ENCODE measurements around the gene ASIC3. TPM values are rescaled to one million over a fixed set of nuclear protein-coding genes. Genes with fewer than 3 reads are reported as not detected.

The ASIC3 gene
- total RNA-seq, 2 donors from 2014 or later: 1.7 to 11.0 TPM

GRCh38 chr7:151085691-151086620 lies 37.6 kb downstream of the ASIC3 start, which contains the start of gene AGAP3:
TSS of gene AGAP3 (plus strand) at chr7:151086475. CDS start at chr7:151086742, 267 bp downstream.
- peak; percentile 87 for DNase-seq (ENCODE audit: low spot score)
- Histone ChIP-seq H3K27ac (peak within 1 kb of the TSS; percentile 83 to 90), H3K27me3 (replicated peaks; ENCODE audit: insufficient read depth) (no peaks in the 10 kb centered on the region), H3K36me3 (no peaks in the 10 kb centered on the region), H3K4me3 (peak within 1 kb of the TSS; percentile 61 to 80), H3K9me3 (no peaks in the 10 kb centered on the region), H3K4me1 (replicated peaks) (peaks cover 35% of the 10 kb centered on the region)
- intact Hi-C loops (cut with DNase I): loop anchor here (10.0 kb wide), 1 partner anchor 121 kb away; no protein-coding TSS in a partner anchor
- 2% methylated on average over 32 of the region's 84 CpGs for WGBS
- TF ChIP-seq POLR2A (IDR thresholded peaks at IDR 0.05) (peak; percentile 76), POLR2AphosphoS5 (IDR thresholded peaks at IDR 0.05) (peak; percentile 54)
- TF ChIP-seq, protein P1, sequence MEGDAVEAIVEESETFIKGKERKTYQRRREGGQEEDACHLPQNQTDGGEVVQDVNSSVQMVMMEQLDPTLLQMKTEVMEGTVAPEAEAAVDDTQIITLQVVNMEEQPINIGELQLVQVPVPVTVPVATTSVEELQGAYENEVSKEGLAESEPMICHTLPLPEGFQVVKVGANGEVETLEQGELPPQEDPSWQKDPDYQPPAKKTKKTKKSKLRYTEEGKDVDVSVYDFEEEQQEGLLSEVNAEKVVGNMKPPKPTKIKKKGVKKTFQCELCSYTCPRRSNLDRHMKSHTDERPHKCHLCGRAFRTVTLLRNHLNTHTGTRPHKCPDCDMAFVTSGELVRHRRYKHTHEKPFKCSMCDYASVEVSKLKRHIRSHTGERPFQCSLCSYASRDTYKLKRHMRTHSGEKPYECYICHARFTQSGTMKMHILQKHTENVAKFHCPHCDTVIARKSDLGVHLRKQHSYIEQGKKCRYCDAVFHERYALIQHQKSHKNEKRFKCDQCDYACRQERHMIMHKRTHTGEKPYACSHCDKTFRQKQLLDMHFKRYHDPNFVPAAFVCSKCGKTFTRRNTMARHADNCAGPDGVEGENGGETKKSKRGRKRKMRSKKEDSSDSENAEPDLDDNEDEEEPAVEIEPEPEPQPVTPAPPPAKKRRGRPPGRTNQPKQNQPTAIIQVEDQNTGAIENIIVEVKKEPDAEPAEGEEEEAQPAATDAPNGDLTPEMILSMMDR (IDR thresholded peaks at IDR 0.05): no peak

- DNase-seq (ENCODE audit: low spot score): no peak
Measured at GRCh38 chr7:151086802-151087244, 38.5 kb downstream of the ASIC3 start.

DNA sequence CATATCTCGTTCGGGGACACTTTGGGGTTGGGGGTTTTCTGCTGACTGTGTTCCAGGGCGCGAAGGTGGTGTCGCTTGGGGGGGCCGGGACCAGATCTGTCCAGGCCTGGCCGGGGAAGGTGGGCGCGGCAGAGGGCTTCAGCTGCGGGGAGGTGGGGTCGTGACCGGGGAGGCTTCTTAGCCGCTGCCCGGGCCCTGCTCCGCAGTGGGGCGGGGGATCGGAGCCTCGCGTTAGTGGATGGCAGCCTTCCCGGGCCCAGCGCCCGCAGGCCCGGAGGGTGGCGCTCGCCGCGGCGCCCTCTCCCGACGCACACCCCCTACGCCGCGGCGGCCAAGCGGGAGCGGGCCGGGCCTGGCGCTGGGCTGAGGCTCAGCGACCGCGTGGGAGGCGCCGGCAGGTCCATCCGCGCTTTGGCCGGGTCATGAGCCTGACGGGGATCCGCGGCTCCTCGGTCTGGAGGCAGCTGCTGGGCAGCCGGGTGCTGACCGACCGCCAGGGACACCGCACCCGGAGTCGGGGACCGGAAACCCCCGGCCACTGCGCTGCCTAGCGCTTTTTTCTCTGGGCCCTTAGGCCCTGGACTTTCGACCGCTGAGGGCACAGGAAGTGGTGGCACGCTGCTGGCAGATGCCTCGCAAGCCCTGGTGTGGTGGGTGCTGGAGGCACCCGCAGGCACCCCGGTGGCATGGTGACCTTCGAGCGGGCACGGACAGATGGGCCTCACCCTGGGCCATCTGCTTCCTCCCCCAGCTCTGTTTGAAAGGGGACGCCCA lies 39.1 kb downstream of the ASIC3 start:
- H3K4me1 ChIP-seq (replicated peaks): peaks cover 20% of the 10 kb centered on the region
- WGBS: under 1% methylated on average over 32 of the region's 70 CpGs

More at GRCh38 chr7:151086802-151087244, 38.5 kb downstream of the ASIC3 start:
- TF ChIP-seq, protein P1 (IDR thresholded peaks at IDR 0.05): no peak
- TF ChIP-seq POLR2A (IDR thresholded peaks at IDR 0.05) (no peak), POLR2AphosphoS5 (IDR thresholded peaks at IDR 0.05) (no peak)
- WGBS: under 1% methylated on average over 38 of the region's 56 CpGs
- Histone ChIP-seq H3K4me1 (replicated peaks) (peaks cover 26% of the 10 kb centered on the region), H3K27ac (peak overlapping the region; percentile 83), H3K4me3 (peak overlapping the region; percentile 61 to 80), H3K36me3 (no peaks in the 10 kb centered on the region), H3K9me3 (no peaks in the 10 kb centered on the region), H3K27me3 (replicated peaks; ENCODE audit: insufficient read depth) (no peaks in the 10 kb centered on the region)
- intact Hi-C loops (cut with DNase I): loop anchor here (10.0 kb wide), 1 partner anchor 122 kb away; no protein-coding TSS in a partner anchor

More for the DNA sequence above, 39.1 kb downstream of the ASIC3 start:
- H3K36me3 ChIP-seq: no peaks in the 10 kb centered on the region
- TF ChIP-seq, protein P1 (IDR thresholded peaks at IDR 0.05): peak; percentile 9 to 49 (median 22)
- TF ChIP-seq POLR2A (IDR thresholded peaks at IDR 0.05) (peak; percentile 16), POLR2AphosphoS5 (IDR thresholded peaks at IDR 0.05) (no peak)
- peak; percentile 45 for DNase-seq (ENCODE audit: low spot score)
- H3K4me3 ChIP-seq: peak overlapping the region; percentile 61 to 80
- H3K27ac ChIP-seq: peak overlapping the region; percentile 83
- no peaks in the 10 kb centered on the region for H3K9me3 ChIP-seq
- H3K27me3 ChIP-seq (replicated peaks; ENCODE audit: insufficient read depth): no peaks in the 10 kb centered on the region
- intact Hi-C loops (cut with DNase I): loop anchor here (10.0 kb wide), 1 partner anchor 123 kb away; no protein-coding TSS in a partner anchor

All from prostate gland (tissue), 2 donors.